Occipital lobe (tissue), 2 donors: ENCODE data around the gene PREX1. TPM values are rescaled to one million over a fixed set of nuclear protein-coding genes. Genes with fewer than 3 reads are reported as not detected.
"Not testable (repeated sequence)": the region's sequence is repeated elsewhere in the genome, so short reads cannot be mapped to it uniquely, and the experiment has no call there.

Experiments used
- DNase-seq: peaks from one replicate; lab custom pipeline; 2025; lab: John Stamatoyannopoulos, UW
- total RNA-seq: library from RNA; depleted of rRNA; stranded (reverse); fragments of >200 nt; gene quantifications from one replicate; pipeline ENCODE4 v1.2.3, GENCODE V29; 2014

PREX1 gene
- 21.1 TPM for total RNA-seq

DNA sequence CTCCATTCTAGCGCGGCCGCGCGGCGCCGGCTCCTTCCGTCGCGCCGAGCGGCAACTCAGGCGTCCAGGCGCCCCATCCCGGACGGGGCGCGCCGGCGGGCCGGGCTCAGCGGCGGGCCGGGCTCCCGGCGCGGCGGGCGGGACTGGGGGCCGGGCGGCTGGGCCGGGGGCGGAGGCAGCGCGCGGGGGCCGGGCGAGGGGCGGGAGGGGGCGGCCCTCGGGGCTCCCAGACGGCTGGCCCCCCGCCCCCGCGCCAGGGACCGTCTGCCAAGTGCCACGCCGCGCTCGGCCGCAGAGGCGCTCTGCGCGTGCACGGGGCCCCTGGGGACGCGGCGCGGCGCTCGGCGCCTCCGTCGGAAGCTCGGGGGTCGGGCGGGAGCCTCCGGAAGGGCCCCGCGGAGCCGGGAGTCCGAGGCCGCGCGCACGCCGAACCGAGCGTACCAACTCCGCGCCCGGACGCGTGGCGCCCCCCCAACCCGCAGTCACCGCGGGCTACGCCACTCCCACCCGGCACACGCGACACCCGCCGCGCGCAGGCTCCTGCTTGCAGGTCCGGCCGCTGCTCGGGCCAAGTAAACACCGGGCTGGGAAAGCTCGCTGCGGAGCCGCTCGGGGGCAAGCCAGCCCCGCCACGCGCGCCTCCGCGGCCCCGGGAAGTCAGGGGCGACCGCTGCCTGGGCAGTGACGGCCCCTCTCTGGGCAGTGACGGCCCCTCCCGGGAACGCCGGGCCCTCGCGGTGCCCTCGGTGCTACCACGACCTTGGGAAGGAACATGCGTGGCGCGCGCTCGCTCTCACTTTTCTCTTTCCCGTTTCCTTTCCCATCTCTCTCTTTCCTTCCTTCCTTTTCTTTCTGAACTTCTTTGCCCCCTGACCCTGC is at the start of gene PREX1:
Gene PREX1 (minus strand): TSS at position 145 of the 879 bp plus-strand sequence. CDS start 139 bp downstream, at position 6.
- peak; percentile 80 for DNase-seq

DNA sequence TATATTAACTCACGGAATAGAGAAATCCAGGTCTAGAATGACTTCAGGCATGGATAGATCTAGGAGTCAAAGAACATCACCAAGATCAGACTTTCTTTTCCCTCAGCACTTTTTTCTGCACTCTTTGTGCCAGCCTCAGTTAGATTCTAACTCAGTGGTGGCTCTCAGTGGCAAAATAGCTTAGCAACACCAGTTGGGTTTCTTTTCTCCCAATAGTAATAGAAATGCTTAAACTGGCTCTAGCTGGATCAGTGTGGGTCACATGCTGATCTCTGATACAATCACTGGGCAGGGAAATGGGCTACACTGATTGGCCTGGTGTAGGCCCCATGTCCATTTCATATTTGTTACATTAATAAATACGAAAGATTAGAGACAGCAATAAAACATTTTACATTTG is 49.5 kb upstream of the PREX1 start:
- DNase-seq, result no peak

GRCh38 chr20:48875914-48876240 is 48.1 kb upstream of the PREX1 start:
- DNase-seq, result no peak

DNA sequence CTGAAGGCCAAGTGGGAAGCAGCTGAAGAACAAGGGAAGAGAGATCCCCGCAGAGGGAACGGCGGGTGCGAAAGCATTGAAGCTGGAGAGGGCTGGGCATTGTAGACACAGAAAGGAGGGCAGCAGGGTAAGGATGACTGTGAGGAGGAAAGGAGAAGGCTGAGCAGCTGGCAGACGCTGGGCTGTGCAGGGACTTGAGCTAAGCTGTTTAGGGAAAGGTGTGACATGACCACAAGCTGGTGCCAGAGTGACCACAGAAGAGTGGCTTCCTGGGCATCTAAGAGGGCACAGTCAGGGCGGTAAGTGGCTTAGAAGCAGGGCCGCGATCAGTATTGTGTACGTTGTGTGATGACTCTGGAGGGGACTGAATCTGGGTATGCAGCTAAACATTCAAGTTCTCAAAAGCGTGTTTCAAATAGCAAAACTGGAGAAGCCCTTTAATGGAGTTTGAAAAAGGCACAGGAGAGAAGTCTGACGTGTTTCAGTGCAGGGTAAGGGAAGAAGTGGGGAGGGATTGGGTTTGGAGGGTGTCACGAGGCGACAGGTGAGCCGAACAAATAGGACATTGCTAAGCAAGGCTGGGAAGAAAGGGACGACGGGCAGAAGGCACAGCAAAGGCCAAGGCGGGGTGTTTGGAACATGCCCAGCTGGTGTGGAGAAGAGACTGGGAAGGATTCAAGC is 47.6 kb upstream of the PREX1 start:
- no peak for DNase-seq

GRCh38 chr20:48869442-48869841 is 41.6 kb upstream of the PREX1 start:
- not testable (repeated sequence) for DNase-seq

GRCh38 chr20:48866936-48867335 is 39.1 kb upstream of the PREX1 start:
- no peak for DNase-seq

- no peak for DNase-seq
These were observed 37.0 kb upstream of the PREX1 start for GRCh38 chr20:48864738-48865318.

GRCh38 chr20:48864254-48864653 is 36.5 kb upstream of the PREX1 start:
- DNase-seq, result no peak

DNA sequence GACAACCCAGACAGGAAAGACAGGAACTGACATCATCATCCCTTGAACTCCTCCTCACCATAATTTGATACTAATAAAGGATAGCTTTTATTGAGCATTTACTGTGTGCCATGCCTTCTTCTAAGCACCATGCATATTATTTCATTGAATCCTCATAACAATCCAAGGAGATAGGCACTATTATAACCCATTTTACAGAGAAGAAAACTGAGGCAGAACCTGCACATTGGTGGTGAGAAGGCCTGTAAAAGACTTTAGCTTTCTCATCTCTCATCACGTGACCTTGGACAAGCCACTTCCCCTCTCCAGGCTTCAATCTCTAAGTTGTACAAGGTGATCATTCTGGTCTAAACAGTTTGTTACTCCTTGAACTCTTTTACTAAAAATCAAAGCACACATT is 34.5 kb upstream of the PREX1 start:
- DNase-seq, result no peak

- DNase-seq, result no peak
These were observed 33.6 kb upstream of the PREX1 start for GRCh38 chr20:48861444-48861843.

- no peak for DNase-seq
These were observed 30.4 kb upstream of the PREX1 start for GRCh38 chr20:48858075-48858790.

DNA sequence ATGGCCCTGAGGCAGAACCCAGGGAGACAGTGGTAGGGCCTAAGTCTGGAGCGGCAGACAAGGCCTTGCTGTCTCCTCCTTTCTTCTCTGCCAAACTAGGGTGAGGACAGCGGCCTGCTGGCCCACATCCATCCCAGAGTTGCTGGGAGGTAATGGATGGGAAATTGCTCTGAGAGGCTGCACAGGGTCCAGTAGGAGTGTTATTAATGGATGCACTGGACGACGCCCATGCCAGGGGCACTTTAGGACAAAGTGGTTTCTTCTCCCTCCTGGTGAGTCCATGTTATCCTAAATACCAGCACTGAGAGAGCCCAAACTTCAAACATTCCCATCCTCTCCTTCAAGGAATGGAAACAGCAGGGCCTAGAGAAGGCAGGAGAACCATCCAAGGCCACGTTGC is 28.3 kb upstream of the PREX1 start:
- no peak for DNase-seq

DNA sequence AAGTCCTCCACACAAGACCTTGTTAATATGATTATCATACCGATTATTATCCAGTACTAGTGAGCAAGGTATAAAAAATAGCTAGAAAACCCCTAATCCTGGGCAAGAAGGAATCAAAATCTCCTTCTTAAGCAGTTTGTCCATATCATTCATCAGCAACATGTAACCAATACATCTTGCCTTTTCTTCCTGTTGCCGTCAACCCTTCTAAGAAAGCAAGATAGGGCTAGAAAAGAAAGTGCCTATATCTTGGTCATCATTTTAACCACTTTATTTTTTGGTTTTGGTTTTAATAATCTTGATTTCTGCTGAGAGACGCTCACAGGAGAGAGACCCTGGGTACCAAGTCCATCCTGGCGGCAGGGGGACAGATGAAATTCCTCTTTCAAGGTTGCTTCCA is 27.2 kb upstream of the PREX1 start:
- DNase-seq, result no peak

DNA sequence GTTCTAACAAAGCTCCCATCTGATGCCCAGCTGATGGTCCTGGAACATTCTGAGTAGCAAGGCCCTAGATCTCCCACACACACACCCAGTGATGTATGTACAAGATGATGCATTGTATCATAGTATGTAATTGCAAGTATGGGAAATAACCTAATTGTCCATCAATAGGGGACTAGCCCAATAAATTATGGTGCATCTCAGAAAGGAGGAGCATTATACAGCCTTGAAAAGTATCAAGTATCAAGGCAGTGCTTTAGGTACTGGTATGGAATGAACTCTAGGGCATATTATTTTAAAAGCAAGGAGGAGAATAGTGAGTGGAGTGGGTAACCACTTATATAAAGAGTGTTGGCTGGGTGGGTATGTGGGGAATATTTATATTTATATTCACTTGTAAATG is 24.8 kb upstream of the PREX1 start:
- DNase-seq, result no peak

DNA sequence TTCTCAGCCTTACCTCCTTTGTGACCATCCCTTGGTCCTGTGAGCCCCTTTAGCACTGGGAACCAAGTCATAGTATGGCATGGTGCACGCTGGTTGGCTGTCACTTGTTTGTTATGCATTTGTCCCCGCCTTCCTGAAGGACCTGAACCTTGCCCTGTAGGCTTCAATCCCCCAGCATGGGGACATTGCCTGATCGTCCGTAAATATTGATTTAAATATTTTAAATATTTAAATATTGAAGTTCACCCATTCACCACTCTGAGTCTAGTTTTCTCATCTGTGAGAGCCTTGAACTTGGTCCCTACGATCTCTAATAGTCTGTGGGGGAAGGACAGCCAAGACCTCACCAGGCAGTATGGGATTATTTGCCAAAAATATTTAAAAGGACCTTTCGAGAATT is 23.8 kb upstream of the PREX1 start:
- no peak for DNase-seq

DNA sequence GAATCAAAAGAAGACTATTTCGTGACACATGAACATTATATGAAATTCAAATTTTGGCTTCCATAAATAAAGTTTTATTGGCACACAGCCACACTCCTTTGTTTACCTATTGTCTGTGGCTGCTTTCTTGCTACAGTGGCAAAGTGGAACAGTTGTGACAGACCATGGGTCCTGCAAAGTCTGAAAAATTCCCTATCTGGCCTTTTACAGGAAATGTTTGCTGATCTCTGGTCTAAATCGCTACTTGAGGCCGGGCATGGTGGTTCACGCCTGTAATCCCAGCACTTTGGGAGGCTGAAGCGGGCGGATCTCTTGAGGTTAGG is 23.1 kb upstream of the PREX1 start:
- no peak for DNase-seq

DNA sequence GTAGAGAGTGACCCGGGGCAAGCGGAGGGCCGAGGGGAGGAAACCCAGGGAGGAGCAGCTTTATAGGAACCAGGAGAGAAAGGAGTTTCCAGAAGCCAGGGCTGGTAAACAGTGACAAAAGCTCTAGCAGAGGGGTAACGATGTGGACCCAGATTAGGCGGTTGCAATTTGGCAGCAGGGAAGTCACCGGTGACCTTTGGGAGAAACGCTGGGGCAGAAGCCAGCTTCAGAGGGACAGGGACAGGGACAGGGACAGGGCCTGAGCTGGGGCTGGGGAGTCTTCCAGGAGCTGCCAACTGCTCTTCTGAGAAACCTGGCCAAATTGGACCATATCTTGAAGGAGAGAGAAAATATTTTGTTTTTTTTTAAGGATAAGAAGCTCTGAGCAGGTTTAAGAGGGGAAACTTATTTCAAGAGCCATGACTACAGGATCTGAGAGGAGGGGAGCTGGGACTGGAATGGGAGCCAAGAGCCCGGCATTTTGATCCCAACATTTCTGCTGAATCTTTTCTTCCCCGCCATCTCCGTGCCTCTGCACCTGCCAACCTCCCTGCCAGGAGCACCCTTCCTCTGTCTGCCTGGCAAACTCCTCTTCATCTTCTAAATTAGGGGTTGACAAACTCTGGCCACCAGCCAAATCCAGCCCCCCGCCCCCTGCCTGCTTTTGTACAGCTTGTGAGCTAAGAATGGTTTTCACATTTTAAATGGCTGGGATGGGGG is 22.6 kb upstream of the PREX1 start:
- DNase-seq, result no peak

DNA sequence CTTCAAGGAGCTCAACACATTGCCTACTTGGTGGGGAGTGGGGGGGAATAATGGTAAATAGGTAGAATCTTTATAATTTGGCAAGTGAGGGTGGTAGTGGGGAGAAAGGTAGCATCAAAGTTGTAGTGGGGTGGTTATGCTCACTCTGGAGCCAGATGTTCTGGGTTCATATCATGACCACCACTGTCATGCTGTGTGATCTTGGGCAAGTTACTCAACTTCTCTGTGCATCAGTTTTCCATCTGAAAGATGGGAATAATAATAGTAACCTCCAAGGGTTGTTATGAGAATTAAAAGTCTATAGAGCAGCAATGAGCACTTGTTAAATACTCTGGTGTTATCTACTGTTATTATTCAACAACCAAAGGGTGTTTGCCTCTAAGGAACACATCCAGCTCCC is 22.0 kb upstream of the PREX1 start:
- DNase-seq, result no peak

DNA sequence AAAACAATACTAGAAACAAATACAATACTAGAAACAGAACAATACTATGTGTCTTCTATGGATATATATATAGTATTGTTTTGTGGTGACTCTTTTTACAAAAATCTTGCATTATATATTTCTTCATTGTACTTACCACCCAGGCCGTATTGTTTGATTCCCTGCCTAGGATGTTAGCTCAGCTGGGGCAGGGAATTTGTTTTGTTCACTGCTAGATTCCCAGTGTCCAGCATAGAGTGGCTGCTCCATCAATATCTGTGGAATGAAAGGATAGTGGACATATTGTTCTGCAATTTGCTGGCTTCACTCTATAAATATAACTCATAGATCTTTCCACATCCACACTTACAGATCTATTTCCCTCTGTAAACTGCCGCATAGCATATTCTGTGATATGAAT is 21.5 kb upstream of the PREX1 start:
- DNase-seq, result no peak

GRCh38 chr20:48847498-48848205 is 19.9 kb upstream of the PREX1 start:
- no peak for DNase-seq
